ENCODE measurements around the gene SMURF1.
A peak's percentile ranks its signal among the peaks of the same experiment; 100 is the strongest.

SMURF1 gene

GRCh38 chr7:99002148-99002826 lies 141.6 kb downstream of the SMURF1 start:
- H3K4me3 ChIP-seq, result no peak overlapping the region
- TF ChIP-seq CTCF (IDR thresholded peaks at IDR 0.05), result no peak
- no peak overlapping the region for H3K27ac ChIP-seq
- no peak for DNase-seq (ENCODE audit: low spot score)

GRCh38 chr7:99001482-99002147 lies 142.3 kb downstream of the SMURF1 start:
- Histone ChIP-seq H3K4me3 (no peak overlapping the region), H3K27ac (no peak overlapping the region)
- TF ChIP-seq CTCF (IDR thresholded peaks at IDR 0.05), result no peak
- DNase-seq (ENCODE audit: low spot score), result no peak

- DNase-seq (ENCODE audit: low spot score), result no peak
- Histone ChIP-seq H3K4me3 (no peak overlapping the region), H3K27ac (no peak overlapping the region)
- TF ChIP-seq CTCF (IDR thresholded peaks at IDR 0.05), result no peak
These were observed 142.9 kb downstream of the SMURF1 start for GRCh38 chr7:99000904-99001465.

- no peak overlapping the region for H3K4me3 ChIP-seq
- TF ChIP-seq CTCF (IDR thresholded peaks at IDR 0.05), result no peak
- DNase-seq (ENCODE audit: low spot score), result no peak
- H3K27ac ChIP-seq, result no peak overlapping the region
These were observed 143.6 kb downstream of the SMURF1 start for GRCh38 chr7:99000196-99000903.

GRCh38 chr7:98998821-98999725 lies 144.8 kb downstream of the SMURF1 start:
- Histone ChIP-seq H3K27ac (no peak overlapping the region), H3K4me3 (no peak overlapping the region)
- no peak for DNase-seq (ENCODE audit: low spot score)
- no peak for TF ChIP-seq CTCF (IDR thresholded peaks at IDR 0.05)

GRCh38 chr7:98997846-98998245 lies 146.1 kb downstream of the SMURF1 start:
- Histone ChIP-seq H3K4me3 (no peak overlapping the region), H3K27ac (no peak overlapping the region)
- peak; percentile 28 for DNase-seq (ENCODE audit: low spot score)
- TF ChIP-seq CTCF (IDR thresholded peaks at IDR 0.05), result no peak
